Measurements from ENCODE around the gene PRM2. TPM values are rescaled to one million over a fixed set of nuclear protein-coding genes. Genes with fewer than 3 reads are reported as not detected.

The PRM2 gene
- total RNA-seq, 2 experiments from 2014 or later: not detected

GRCh38 chr16:11252482-11252931 is 23.8 kb downstream of the PRM2 start:
- peak; percentile 34 for DNase-seq
- Mint-ChIP-seq H3K27me3 (no peaks in the 10 kb centered on the region), H3K4me1 (peaks cover 55% of the 10 kb centered on the region), H3K9me3 (no peaks in the 10 kb centered on the region), H3K36me3 (ENCODE audit: low read depth) (peaks cover 74% of the 10 kb centered on the region), H3K4me3 (peak overlapping the region; percentile 92), H3K27ac (peak overlapping the region; percentile 92)
- POLR2A ChIA-PET: interaction anchor here (0.7 to 10.1 kb wide), 34 partner anchors 16 to 302 kb away, joined by 3 to 309 read pairs (median 4); no protein-coding TSS in a partner anchor
- CTCF ChIA-PET: interaction anchor here (0.8 to 6.6 kb wide), 18 partner anchors 12 to 292 kb away, joined by 3 to 50 read pairs (median 6); no protein-coding TSS in a partner anchor

GRCh38 chr16:11251525-11252481 is 24.5 kb downstream of the PRM2 start:
- no peaks in the 10 kb centered on the region for H3K27me3 Mint-ChIP-seq
- H3K27ac Mint-ChIP-seq: peak overlapping the region; percentile 92
- H3K4me1 Mint-ChIP-seq: peaks cover 54% of the 10 kb centered on the region
- peaks cover 75% of the 10 kb centered on the region for H3K36me3 Mint-ChIP-seq (ENCODE audit: low read depth)
- ChIA-PET CTCF (interaction anchor here (0.8 to 6.6 kb wide), 18 partner anchors 11 to 291 kb away, joined by 3 to 50 read pairs (median 6); no protein-coding TSS in a partner anchor), POLR2A (interaction anchor here (0.7 to 10.1 kb wide), 35 partner anchors 15 to 301 kb away, joined by 3 to 309 read pairs (median 4); no protein-coding TSS in a partner anchor)
- H3K9me3 Mint-ChIP-seq: no peaks in the 10 kb centered on the region
- H3K4me3 Mint-ChIP-seq: peak overlapping the region; percentile 92
- DNase-seq: peak; percentile 84

- no peak overlapping the region for H3K4me3 Mint-ChIP-seq
- no peaks in the 10 kb centered on the region for H3K9me3 Mint-ChIP-seq
- ChIA-PET POLR2A (interaction anchor here (1.0 to 10.1 kb wide), 14 partner anchors 15 to 282 kb away, joined by 3 to 309 read pairs (median 10); no protein-coding TSS in a partner anchor), CTCF (interaction anchor here (1.5 to 6.6 kb wide), 7 partner anchors 44 to 287 kb away, joined by 4 to 50 read pairs (median 6); no protein-coding TSS in a partner anchor)
- H3K27ac Mint-ChIP-seq: peak overlapping the region; percentile 92
- no peak for DNase-seq
- peaks cover 74% of the 10 kb centered on the region for H3K36me3 Mint-ChIP-seq (ENCODE audit: low read depth)
- H3K4me1 Mint-ChIP-seq: peaks cover 60% of the 10 kb centered on the region
- H3K27me3 Mint-ChIP-seq: no peaks in the 10 kb centered on the region
These were observed 25.3 kb downstream of the PRM2 start for GRCh38 chr16:11250786-11251524.

GRCh38 chr16:11250091-11250785 is 26.0 kb downstream of the PRM2 start:
- no peaks in the 10 kb centered on the region for H3K9me3 Mint-ChIP-seq
- peak overlapping the region; percentile 32 for H3K27ac Mint-ChIP-seq
- peaks cover 67% of the 10 kb centered on the region for H3K4me1 Mint-ChIP-seq
- ChIA-PET POLR2A (interaction anchor here (2.5 to 10.1 kb wide), 4 partner anchors 14 to 267 kb away, joined by 6 to 302 read pairs (median 38); no protein-coding TSS in a partner anchor), CTCF (interaction anchor here (0.6 kb wide), 1 partner anchor 44 kb away, joined by 3 read pairs; no protein-coding TSS in a partner anchor)
- DNase-seq: peak; percentile 37
- peaks cover 72% of the 10 kb centered on the region for H3K36me3 Mint-ChIP-seq (ENCODE audit: low read depth)
- no peak overlapping the region for H3K4me3 Mint-ChIP-seq
- H3K27me3 Mint-ChIP-seq: no peaks in the 10 kb centered on the region

- ChIA-PET CTCF (interaction anchor here (0.6 kb wide), 1 partner anchor 45 kb away, joined by 3 read pairs; no protein-coding TSS in a partner anchor), POLR2A (interaction anchor here (2.5 to 10.1 kb wide), 2 partner anchors 13 to 144 kb away, joined by 6 to 302 read pairs; no protein-coding TSS in a partner anchor)
- H3K9me3 Mint-ChIP-seq: no peaks in the 10 kb centered on the region
- H3K27ac Mint-ChIP-seq: peak overlapping the region; percentile 32
- peaks cover 71% of the 10 kb centered on the region for H3K4me1 Mint-ChIP-seq
- no peaks in the 10 kb centered on the region for H3K27me3 Mint-ChIP-seq
- no peak overlapping the region for H3K4me3 Mint-ChIP-seq
- H3K36me3 Mint-ChIP-seq (ENCODE audit: low read depth): peaks cover 64% of the 10 kb centered on the region
- peak; percentile 25 for DNase-seq
These were observed 26.8 kb downstream of the PRM2 start for GRCh38 chr16:11249233-11250061.

DNA sequence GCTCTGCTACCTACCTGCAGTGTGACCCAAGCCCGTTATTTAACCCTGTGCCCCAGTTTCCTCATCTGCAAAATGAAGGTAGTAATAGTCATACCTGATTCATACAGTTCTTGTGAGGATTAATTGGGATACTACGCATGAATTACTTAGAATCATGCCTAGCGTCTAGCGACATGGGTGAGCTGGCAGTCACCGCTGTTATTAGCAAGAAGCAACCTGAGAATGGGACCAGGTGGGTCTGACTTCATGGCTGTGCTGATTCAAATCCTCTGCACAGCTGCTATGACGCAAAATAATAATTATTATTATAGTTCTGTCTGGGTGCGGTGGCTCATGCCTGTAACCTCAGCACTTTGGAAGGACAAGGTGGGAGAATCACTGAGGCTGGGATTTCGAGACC is 28.1 kb downstream of the PRM2 start:
- peak overlapping the region; percentile 32 for H3K27ac Mint-ChIP-seq
- peaks cover 51% of the 10 kb centered on the region for H3K36me3 Mint-ChIP-seq (ENCODE audit: low read depth)
- no peaks in the 10 kb centered on the region for H3K27me3 Mint-ChIP-seq
- ChIA-PET CTCF (interaction anchor here (0.6 to 1.6 kb wide), 5 partner anchors 15 to 277 kb away, joined by 3 to 6 read pairs (median 3); no protein-coding TSS in a partner anchor), POLR2A (interaction anchor here (0.7 to 3.8 kb wide), 15 partner anchors 8 to 276 kb away, joined by 3 to 37 read pairs (median 4); partner anchors contain the start of gene SOCS1)
- H3K4me1 Mint-ChIP-seq: peaks cover 69% of the 10 kb centered on the region
- no peaks in the 10 kb centered on the region for H3K9me3 Mint-ChIP-seq
- DNase-seq: no peak
- no peak overlapping the region for H3K4me3 Mint-ChIP-seq

DNA sequence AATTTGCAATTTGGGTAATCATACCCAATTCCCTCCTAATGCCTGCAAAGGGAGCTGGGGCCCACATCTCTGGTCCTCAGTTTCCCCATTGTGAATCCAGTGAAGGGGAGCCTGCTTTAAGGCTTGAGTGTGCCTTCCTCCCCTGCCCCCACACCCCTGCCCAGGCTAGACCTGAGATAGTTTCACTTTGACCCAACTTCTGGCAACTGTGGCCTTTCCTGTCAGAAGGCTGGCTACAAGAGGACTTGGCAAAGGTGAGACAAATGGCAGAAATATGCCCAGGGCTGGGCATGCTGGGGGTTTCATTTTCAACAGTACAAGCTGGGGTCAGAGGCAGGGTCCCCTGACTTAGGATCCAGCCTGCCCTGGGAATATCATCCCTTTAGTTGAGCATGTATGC is 30.3 kb downstream of the PRM2 start:
- Mint-ChIP-seq H3K27ac (peak overlapping the region; percentile 17), H3K4me1 (peaks cover 54% of the 10 kb centered on the region), H3K4me3 (no peak overlapping the region), H3K9me3 (no peaks in the 10 kb centered on the region), H3K27me3 (no peaks in the 10 kb centered on the region), H3K36me3 (ENCODE audit: low read depth) (peaks cover 32% of the 10 kb centered on the region)
- DNase-seq: peak; percentile 56
- ChIA-PET POLR2A (interaction anchor here (0.7 to 3.8 kb wide), 16 partner anchors 9 to 280 kb away, joined by 3 to 37 read pairs (median 4); partner anchors contain the start of gene SOCS1), CTCF (interaction anchor here (0.6 to 1.8 kb wide), 11 partner anchors 10 to 498 kb away, joined by 3 to 5 read pairs (median 4); partner anchors contain the start of gene SOCS1)

DNA sequence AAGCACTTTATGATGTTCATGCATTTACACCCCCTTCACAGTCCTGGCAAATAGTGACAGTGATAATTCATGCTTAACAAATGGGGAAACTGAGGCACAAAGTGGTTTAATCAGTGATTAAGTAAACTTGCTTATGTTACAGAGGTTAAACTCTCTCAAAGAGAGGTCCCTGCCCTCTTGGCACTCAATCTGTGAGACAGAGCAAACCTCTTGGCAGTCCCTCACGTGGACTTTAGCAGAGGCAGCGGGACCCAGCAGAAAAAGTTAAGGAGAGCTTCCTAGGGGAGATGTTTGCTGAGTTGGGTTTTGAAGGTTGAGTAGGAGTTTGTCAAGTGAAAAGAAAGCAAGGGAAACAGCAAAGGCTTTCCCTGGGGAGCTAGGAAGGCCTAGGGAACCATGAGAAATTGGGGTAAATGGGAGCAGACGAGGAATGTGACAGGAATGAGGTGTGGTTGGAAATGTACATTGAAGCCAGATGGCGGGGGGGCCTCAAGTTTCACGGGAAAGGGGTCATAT is 31.0 kb downstream of the PRM2 start:
- Mint-ChIP-seq H3K27me3 (no peaks in the 10 kb centered on the region), H3K4me3 (no peak overlapping the region)

DNA sequence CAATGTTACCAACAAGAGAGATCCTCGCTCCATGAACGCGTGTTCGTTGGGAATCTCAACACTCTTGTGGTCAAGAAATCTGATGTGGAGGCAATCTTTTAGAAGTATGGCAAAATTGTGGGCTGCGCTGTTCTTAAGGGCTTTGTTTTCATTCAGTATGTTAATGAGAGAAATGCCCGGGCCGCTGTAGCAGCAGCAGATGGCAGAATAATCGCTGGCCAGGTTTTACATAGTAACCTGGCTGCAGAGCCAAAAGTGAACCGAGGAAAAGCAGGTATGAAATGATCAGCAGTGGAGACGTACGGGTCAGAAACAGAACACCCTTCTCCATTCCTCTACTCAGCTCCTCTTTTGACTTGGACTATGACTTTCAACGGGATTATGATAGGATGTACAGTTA is 33.6 kb downstream of the PRM2 start:
- peaks cover 32% of the 10 kb centered on the region for H3K4me1 Mint-ChIP-seq
- H3K27me3 Mint-ChIP-seq: no peaks in the 10 kb centered on the region
- peaks cover 7% of the 10 kb centered on the region for H3K36me3 Mint-ChIP-seq (ENCODE audit: low read depth)
- POLR2A ChIA-PET: interaction anchor here (1.9 to 15.7 kb wide), 2 partner anchors 10 to 11 kb away, joined by 4 to 302 read pairs; partner anchors contain the start of gene SOCS1
- no peaks in the 10 kb centered on the region for H3K9me3 Mint-ChIP-seq
- no peak for DNase-seq
- no peak overlapping the region for H3K27ac Mint-ChIP-seq
- CTCF ChIA-PET: interaction anchor here (0.9 to 2.0 kb wide), 3 partner anchors 11 to 20 kb away, joined by 3 to 6 read pairs (median 3); partner anchors contain the start of gene SOCS1
- H3K4me3 Mint-ChIP-seq: no peak overlapping the region

More for the DNA sequence above, 31.0 kb downstream of the PRM2 start:
- POLR2A ChIA-PET: interaction anchor here (1.1 to 3.8 kb wide), 11 partner anchors 9 to 279 kb away, joined by 3 to 37 read pairs (median 5); partner anchors contain the start of gene SOCS1
- H3K36me3 Mint-ChIP-seq (ENCODE audit: low read depth): peaks cover 25% of the 10 kb centered on the region
- DNase-seq: no peak
- H3K4me1 Mint-ChIP-seq: peaks cover 47% of the 10 kb centered on the region
- H3K27ac Mint-ChIP-seq: no peak overlapping the region
- H3K9me3 Mint-ChIP-seq: no peaks in the 10 kb centered on the region
- CTCF ChIA-PET: interaction anchor here (1.0 to 1.7 kb wide), 8 partner anchors 10 to 280 kb away, joined by 3 to 5 read pairs (median 4); partner anchors contain the start of gene SOCS1

DNA sequence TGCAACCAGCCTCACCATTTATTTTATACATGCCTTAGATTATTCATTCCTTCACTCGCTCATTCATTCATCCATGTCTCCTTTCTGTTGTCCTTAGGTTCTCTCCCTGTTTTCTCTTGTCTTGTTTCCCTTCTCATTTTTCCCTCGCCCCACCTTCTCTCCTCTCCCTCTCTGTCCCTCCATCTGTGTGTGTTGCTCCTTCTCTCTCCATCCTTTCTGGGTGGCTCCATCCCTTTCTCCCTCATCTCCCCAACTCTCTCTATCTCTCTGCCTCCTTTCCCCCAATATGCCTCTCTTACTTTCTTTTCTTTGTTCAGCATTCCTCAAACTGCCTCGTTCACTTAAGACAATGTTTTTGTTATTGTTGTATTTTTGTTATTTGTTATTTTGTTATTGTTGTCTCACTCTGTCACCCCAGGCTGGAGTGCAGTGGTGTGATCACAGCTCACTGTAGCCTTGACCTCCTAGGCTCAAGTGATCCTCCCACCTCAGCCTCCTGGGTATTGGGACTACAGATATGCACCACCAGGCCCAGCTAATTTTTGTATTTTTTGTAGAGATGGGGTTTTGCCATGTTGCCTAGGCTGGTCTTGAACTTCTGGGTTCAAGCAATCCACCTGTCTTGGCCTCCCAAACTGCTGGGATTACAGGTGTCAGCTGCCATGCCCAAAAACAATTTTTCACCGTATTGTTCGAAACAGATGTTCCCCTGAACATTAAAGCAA is 34.6 kb downstream of the PRM2 start:
- no peak overlapping the region for H3K27ac Mint-ChIP-seq
- H3K27me3 Mint-ChIP-seq: no peaks in the 10 kb centered on the region
- ChIA-PET CTCF (interaction anchor here (0.9 to 2.0 kb wide), 4 partner anchors 14 to 259 kb away, joined by 3 to 6 read pairs (median 4); partner anchors contain the start of gene SOCS1), POLR2A (interaction anchor here (1.0 to 15.7 kb wide), 7 partner anchors 9 to 275 kb away, joined by 3 to 302 read pairs (median 6); partner anchors contain the start of gene SOCS1)
- H3K9me3 Mint-ChIP-seq: no peaks in the 10 kb centered on the region
- DNase-seq: no peak
- no peak overlapping the region for H3K4me3 Mint-ChIP-seq
- peaks cover 32% of the 10 kb centered on the region for H3K4me1 Mint-ChIP-seq
- H3K36me3 Mint-ChIP-seq (ENCODE audit: low read depth): peaks cover under 1% of the 10 kb centered on the region

Measured in activated CD4-positive, alpha-beta memory T cell treated with anti-CD3 and anti-CD28 coated beads, Interleukin-2, amount 10 ng/mL, durations not matched to agents 7 days and 5 days (primary cell).